ENCODE measurements around the gene TOMM20. TPM values are rescaled to one million over a fixed set of nuclear protein-coding genes. Genes with fewer than 3 reads are reported as not detected.
"Not testable (repeated sequence)": the region's sequence is repeated elsewhere in the genome, so short reads cannot be mapped to it uniquely, and the experiment has no call there.

Gene TOMM20
- total and polyA plus RNA-seq, 2 experiments from 2014 or later, result 75.7 to 103 TPM

DNA sequence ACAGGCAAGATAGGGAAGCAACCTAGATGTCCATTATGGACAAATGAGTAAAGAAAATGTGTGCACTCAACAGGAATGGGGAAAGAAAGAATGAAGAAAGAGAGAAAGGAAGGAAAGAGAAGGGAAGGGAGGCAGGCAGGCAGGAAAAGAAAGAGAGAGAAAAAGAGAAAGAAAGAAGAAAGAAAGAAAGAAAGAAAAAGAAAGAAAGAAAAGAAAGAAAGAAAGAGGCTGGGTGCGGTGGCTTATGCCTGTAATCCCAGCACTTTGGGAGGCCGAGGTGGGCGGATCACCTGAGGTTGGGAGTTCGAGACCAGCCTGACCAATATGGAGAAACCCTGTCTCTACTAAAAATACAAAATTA is 48.4 kb downstream of the TOMM20 start:
- in situ Hi-C loops (cut with MboI), result loop anchor here (5.0 to 10.0 kb wide), 4 partner anchors 105 to 583 kb away; no protein-coding TSS in a partner anchor
- 97% methylated on average over 4 of the region's 4 CpGs; no CpG with 5 or more reads in 1 of the 2 experiments for WGBS, 2 experiments (ENCODE audit: low coverage in 1 of 2, low lambda C conversion rate in 2 of 2, missing lambda C conversion rate in 2 of 2)
- H3K9me2 ChIP-seq (ENCODE audit: insufficient read depth); H3K4me2 ChIP-seq (ENCODE audit: unreplicated experiment); H3K27ac ChIP-seq; DNase-seq; H3K9me3 ChIP-seq (ENCODE audit: low read depth); H2AFZ ChIP-seq; H3K36me3 ChIP-seq (ENCODE audit: low read depth); H3K4me3 ChIP-seq; H3K27me3 ChIP-seq (replicated peaks; ENCODE audit: insufficient read depth); H4K20me1 ChIP-seq (ENCODE audit: insufficient read depth); H3K79me2 ChIP-seq (ENCODE audit: insufficient read depth); H3K9ac ChIP-seq: not testable (repeated sequence)
- peaks cover 39% of the 10 kb centered on the region for H3K4me1 ChIP-seq (ENCODE audit: insufficient read depth)
- peaks cover 46% of the 10 kb centered on the region for H3F3A ChIP-seq (ENCODE audit: insufficient read depth)

- peak overlapping the region; percentile 43 for H3K4me2 ChIP-seq (ENCODE audit: unreplicated experiment)
- H3K36me3 ChIP-seq (ENCODE audit: low read depth), result no peaks in the 10 kb centered on the region
- no peak for TF ChIP-seq EZH2phosphoT487 (IDR thresholded peaks at IDR 0.05; ENCODE audit: insufficient read depth, low read depth)
- no peak for TF ChIP-seq EZH2 (IDR thresholded peaks at IDR 0.05; ENCODE audit: insufficient read depth, poor library complexity, severe bottlenecking)
- no peak overlapping the region for H2AFZ ChIP-seq
- peak; percentile 35 for DNase-seq
- H3K27me3 ChIP-seq (replicated peaks; ENCODE audit: insufficient read depth), result no peaks in the 10 kb centered on the region
- H3K9me2 ChIP-seq (ENCODE audit: insufficient read depth), result no peaks in the 10 kb centered on the region
- H3K9me3 ChIP-seq (ENCODE audit: low read depth), result no peaks in the 10 kb centered on the region
- H3F3A ChIP-seq (ENCODE audit: insufficient read depth), result peaks cover 50% of the 10 kb centered on the region
- no peaks in the 10 kb centered on the region for H4K20me1 ChIP-seq (ENCODE audit: insufficient read depth)
- H3K4me3 ChIP-seq, result no peak overlapping the region
- in situ Hi-C loops (cut with MboI), result loop anchor here (5.0 to 10.0 kb wide), 4 partner anchors 105 to 582 kb away; no protein-coding TSS in a partner anchor
- H3K9ac ChIP-seq, result peak overlapping the region; percentile 53
- peaks cover 44% of the 10 kb centered on the region for H3K4me1 ChIP-seq (ENCODE audit: insufficient read depth)
- H3K27ac ChIP-seq, result peak overlapping the region; percentile 54
- WGBS, 2 experiments (ENCODE audit: low coverage in 1 of 2, low lambda C conversion rate in 2 of 2, missing lambda C conversion rate in 2 of 2), result 84 to 85% methylated on average over 8 of the region's 8 CpGs
- H3K79me2 ChIP-seq (ENCODE audit: insufficient read depth), result no peaks in the 10 kb centered on the region
Measured at GRCh38 chr1:235079443-235080296, 49.0 kb downstream of the TOMM20 start.

DNA sequence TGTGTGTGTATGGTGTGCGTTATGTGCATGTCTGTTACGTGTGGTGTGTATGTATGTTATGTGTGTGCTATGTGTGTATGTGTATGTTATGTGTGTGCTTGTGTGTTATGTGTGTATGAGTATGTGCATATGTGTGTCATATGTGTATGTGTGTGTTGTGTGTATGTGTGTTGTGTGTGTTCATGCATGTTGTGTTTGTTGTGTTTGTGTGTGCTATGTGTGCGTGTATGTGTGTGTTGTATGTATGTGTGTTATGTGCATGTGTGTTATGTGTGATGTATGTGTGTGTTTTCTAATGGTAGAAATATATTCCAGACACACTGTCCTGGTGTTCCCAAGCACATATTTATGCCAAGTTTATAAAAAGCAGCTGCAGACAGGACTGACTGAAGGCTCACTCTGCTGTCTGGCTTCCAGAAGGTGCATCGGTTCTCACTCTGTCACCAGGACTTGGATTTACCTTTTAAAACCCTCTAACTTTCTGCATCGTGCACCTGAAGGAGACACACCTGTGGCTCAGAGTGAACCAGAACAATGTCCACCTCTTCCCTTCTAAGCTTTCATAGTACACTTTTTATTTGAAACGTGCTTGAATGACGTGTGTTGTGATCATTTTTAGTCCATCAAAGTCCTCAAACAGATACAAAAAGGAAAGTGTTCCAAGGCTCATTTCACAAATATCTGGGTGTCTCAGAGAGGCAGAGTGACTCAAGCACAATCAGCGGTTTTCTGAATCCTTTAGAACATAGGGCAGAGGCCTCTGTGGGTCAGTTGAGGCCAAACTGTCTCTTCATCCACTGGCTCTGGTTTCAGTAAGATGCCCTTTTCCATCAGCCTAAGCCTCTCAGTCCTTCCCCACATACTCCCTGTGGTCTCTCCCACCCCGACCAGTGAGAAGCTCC is 49.9 kb downstream of the TOMM20 start:
- peak overlapping the region; percentile 43 for H3K4me2 ChIP-seq (ENCODE audit: unreplicated experiment)
- no peaks in the 10 kb centered on the region for H4K20me1 ChIP-seq (ENCODE audit: insufficient read depth)
- no peaks in the 10 kb centered on the region for H3K79me2 ChIP-seq (ENCODE audit: insufficient read depth)
- H2AFZ ChIP-seq, result no peak overlapping the region
- in situ Hi-C loops (cut with MboI), result no loop called here
- no peak overlapping the region for H3K4me3 ChIP-seq
- WGBS, 2 experiments (ENCODE audit: low coverage in 1 of 2, low lambda C conversion rate in 2 of 2, missing lambda C conversion rate in 2 of 2), result 30 to 33% methylated on average over 9 of the region's 9 CpGs
- H3K4me1 ChIP-seq (ENCODE audit: insufficient read depth), result peaks cover 53% of the 10 kb centered on the region
- TF ChIP-seq EZH2 (IDR thresholded peaks at IDR 0.05; ENCODE audit: insufficient read depth, poor library complexity, severe bottlenecking), result no peak
- no peak for TF ChIP-seq EZH2phosphoT487 (IDR thresholded peaks at IDR 0.05; ENCODE audit: insufficient read depth, low read depth)
- H3K9me2 ChIP-seq (ENCODE audit: insufficient read depth), result no peaks in the 10 kb centered on the region
- no peaks in the 10 kb centered on the region for H3K36me3 ChIP-seq (ENCODE audit: low read depth)
- no peaks in the 10 kb centered on the region for H3K27me3 ChIP-seq (replicated peaks; ENCODE audit: insufficient read depth)
- peak overlapping the region; percentile 54 for H3K27ac ChIP-seq
- no peaks in the 10 kb centered on the region for H3K9me3 ChIP-seq (ENCODE audit: low read depth)
- H3F3A ChIP-seq (ENCODE audit: insufficient read depth), result peaks cover 59% of the 10 kb centered on the region
- H3K9ac ChIP-seq, result peak overlapping the region; percentile 53
- DNase-seq, result peak; percentile 86

DNA sequence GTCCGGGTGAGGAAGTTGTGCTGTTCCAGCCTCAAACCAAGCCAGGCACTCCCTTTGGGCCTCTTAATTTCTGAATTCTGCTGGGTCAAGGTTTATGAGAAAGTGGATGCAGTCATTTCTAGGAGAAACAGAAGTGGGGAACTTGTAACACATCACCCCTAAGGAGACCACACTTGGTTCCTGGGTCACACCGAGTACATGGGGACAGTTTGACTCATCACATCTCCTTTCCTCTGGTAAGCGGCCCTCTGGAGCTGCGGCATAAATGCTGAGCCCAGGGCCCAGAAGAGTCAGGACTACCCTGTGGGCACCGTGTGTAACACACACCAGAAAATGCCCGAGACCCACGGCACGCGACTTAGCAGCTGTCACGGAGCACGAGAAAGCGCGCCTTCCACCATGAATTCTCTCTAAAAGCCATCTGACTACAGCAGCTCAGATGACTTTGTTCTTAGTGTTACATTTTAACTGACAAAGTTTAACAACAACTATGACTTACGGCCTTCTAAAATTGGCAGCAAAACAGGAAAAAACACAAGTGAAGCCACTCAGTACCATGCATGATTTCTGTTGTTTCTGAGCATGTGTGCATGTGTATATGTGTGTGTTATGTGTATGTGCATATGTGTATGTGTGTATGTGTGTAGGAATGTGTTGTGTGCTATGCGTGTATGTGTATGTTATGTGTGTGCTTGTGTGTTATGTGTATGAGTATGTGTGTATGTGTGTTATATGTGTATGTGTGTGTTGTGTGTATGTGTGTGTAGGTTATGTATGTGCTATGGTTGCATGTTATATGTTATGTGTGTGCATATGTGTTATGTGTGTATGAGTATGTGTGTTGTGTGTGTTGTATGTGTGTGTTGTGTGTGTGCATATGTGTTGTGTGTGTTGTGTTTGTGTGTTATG is 50.8 kb downstream of the TOMM20 start:
- peaks cover 53% of the 10 kb centered on the region for H3K4me1 ChIP-seq (ENCODE audit: insufficient read depth)
- no peaks in the 10 kb centered on the region for H3K27me3 ChIP-seq (replicated peaks; ENCODE audit: insufficient read depth)
- H3K9ac ChIP-seq, result no peak overlapping the region
- TF ChIP-seq EZH2 (IDR thresholded peaks at IDR 0.05; ENCODE audit: insufficient read depth, poor library complexity, severe bottlenecking) (no peak), EZH2phosphoT487 (IDR thresholded peaks at IDR 0.05; ENCODE audit: insufficient read depth, low read depth) (no peak)
- H3K9me3 ChIP-seq (ENCODE audit: low read depth), result no peaks in the 10 kb centered on the region
- in situ Hi-C loops (cut with MboI), result no loop called here
- peaks cover 60% of the 10 kb centered on the region for H3F3A ChIP-seq (ENCODE audit: insufficient read depth)
- no peaks in the 10 kb centered on the region for H3K9me2 ChIP-seq (ENCODE audit: insufficient read depth)
- no peak overlapping the region for H3K27ac ChIP-seq
- no peaks in the 10 kb centered on the region for H3K36me3 ChIP-seq (ENCODE audit: low read depth)
- WGBS, 2 experiments (ENCODE audit: low coverage in 1 of 2, low lambda C conversion rate in 2 of 2, missing lambda C conversion rate in 2 of 2), result 81 to 84% methylated on average over 15 of the region's 15 CpGs
- H2AFZ ChIP-seq, result no peak overlapping the region
- peak; percentile 25 for DNase-seq
- no peak overlapping the region for H3K4me2 ChIP-seq (ENCODE audit: unreplicated experiment)
- H4K20me1 ChIP-seq (ENCODE audit: insufficient read depth), result no peaks in the 10 kb centered on the region
- H3K4me3 ChIP-seq, result no peak overlapping the region
- H3K79me2 ChIP-seq (ENCODE audit: insufficient read depth), result no peaks in the 10 kb centered on the region
